Loucy (cell line): ENCODE results near the gene SEMA5A.

Experiments
- H2AFZ ChIP-seq: fragments of 200-600 bp; sonication (generic); 2 replicates; pipeline ENCODE4 v1.6.0; 2016; ENCODE audit warnings: antibody characterized with exemption, mild to moderate bottlenecking, low read length, moderate library complexity
- H3F3A ChIP-seq: fragments of 200-600 bp; 2 replicates; pipeline ENCODE4 v1.6.0; 2016; ENCODE audit warnings: antibody characterized with exemption, low read depth, mild to moderate bottlenecking
- H3K27me3 ChIP-seq: fragments of 200-600 bp; sonication (generic); 2 replicates; pipeline ENCODE4 v1.6.1; 2014; ENCODE audit warnings: low read length, mild to moderate bottlenecking; ENCODE audit not compliant: insufficient read depth, poor library complexity, severe bottlenecking
- H3K36me3 ChIP-seq: fragments of 200-600 bp; sonication (generic); 2 replicates; pipeline ENCODE4 v1.6.1; 2016; ENCODE audit warnings: low read length; ENCODE audit not compliant: insufficient read depth
- H3K4me1 ChIP-seq: fragments of 200-600 bp; sonication (generic); 2 replicates; pipeline ENCODE4 v1.5.1; 2014; ENCODE audit warnings: low read length, mild to moderate bottlenecking; ENCODE audit not compliant: insufficient read depth, poor library complexity, severe bottlenecking
- H3K4me2 ChIP-seq: fragments of 200-600 bp; sonication (generic); 2 replicates; pipeline ENCODE4 v1.6.0; 2014; ENCODE audit warnings: antibody characterized with exemption, low read length, low read depth, mild to moderate bottlenecking; ENCODE audit not compliant: poor library complexity, severe bottlenecking
- H3K4me3 ChIP-seq: fragments of 200-600 bp; sonication (generic); 2 replicates; pipeline ENCODE4 v1.5.1; 2014; ENCODE audit warnings: low read length, mild to moderate bottlenecking, mixed read lengths; ENCODE audit not compliant: poor library complexity, severe bottlenecking
- H3K79me2 ChIP-seq: fragments of 200-600 bp; sonication (generic); 2 replicates; pipeline ENCODE4 v1.6.1; 2014; ENCODE audit warnings: low read length; ENCODE audit not compliant: insufficient read depth
- H3K9ac ChIP-seq: fragments of 200-600 bp; sonication (generic); 2 replicates; pipeline ENCODE4 v1.6.0; 2014; ENCODE audit warnings: mild to moderate bottlenecking, low read depth, low read length, moderate library complexity; ENCODE audit not compliant: poor library complexity, severe bottlenecking
- H3K9me2 ChIP-seq: fragments of 200-600 bp; sonication (generic); replicated peaks from 2 replicates; pipeline ENCODE4 v1.6.1; 2016; ENCODE audit warnings: low read depth, low read length, mixed read lengths
- H3K9me3 ChIP-seq: fragments of 200-600 bp; sonication (generic); 2 replicates; pipeline ENCODE4 v1.6.1; 2014; ENCODE audit warnings: mild to moderate bottlenecking, antibody characterized with exemption, low read length, low read depth; ENCODE audit not compliant: insufficient read depth
- H4K20me1 ChIP-seq: fragments of 200-600 bp; sonication (generic); 2 replicates; pipeline ENCODE4 v1.6.0; 2014; ENCODE audit warnings: antibody characterized with exemption, low read length, mild to moderate bottlenecking; ENCODE audit not compliant: insufficient read depth, poor library complexity, severe bottlenecking
- CTCF ChIP-seq: fragments of 200-600 bp; sonication (generic); conservative IDR thresholded peaks from 2 replicates; pipeline ENCODE4 v1.5.1; 2014; ENCODE audit warnings: mild to moderate bottlenecking, antibody characterized with exemption, low read length
- EZH2phosphoT487 ChIP-seq: fragments of 200-600 bp; IDR thresholded peaks from 2 replicates; pipeline ENCODE4 v1.6.1; 2018; ENCODE audit warnings: antibody characterized with exemption, mild to moderate bottlenecking, moderate library complexity, borderline replicate concordance

Gene SEMA5A

GRCh38 chr5:9052421-9052820 is 493.5 kb downstream of the SEMA5A start:
- Histone ChIP-seq H3K9ac (no peak overlapping the region), H3F3A (no peaks in the 10 kb centered on the region), H3K9me2 (no peaks in the 10 kb centered on the region), H3K9me3 (no peaks in the 10 kb centered on the region), H3K4me2 (no peak overlapping the region), H3K27me3 (no peaks in the 10 kb centered on the region), H3K36me3 (no peaks in the 10 kb centered on the region), H3K4me3 (no peak overlapping the region), H3K4me1 (no peaks in the 10 kb centered on the region), H2AFZ (no peak overlapping the region), H4K20me1 (no peaks in the 10 kb centered on the region), H3K79me2 (no peaks in the 10 kb centered on the region)
- no peak for TF ChIP-seq CTCF
- no peak for TF ChIP-seq EZH2phosphoT487

GRCh38 chr5:9051779-9052178 is 494.1 kb downstream of the SEMA5A start:
- Histone ChIP-seq H3K4me3 (no peak overlapping the region), H3K9me3 (no peaks in the 10 kb centered on the region), H3K9ac (no peak overlapping the region), H3F3A (no peaks in the 10 kb centered on the region), H3K79me2 (no peaks in the 10 kb centered on the region), H3K4me1 (no peaks in the 10 kb centered on the region), H2AFZ (no peak overlapping the region), H4K20me1 (no peaks in the 10 kb centered on the region), H3K36me3 (no peaks in the 10 kb centered on the region), H3K27me3 (no peaks in the 10 kb centered on the region), H3K9me2 (no peaks in the 10 kb centered on the region), H3K4me2 (no peak overlapping the region)
- TF ChIP-seq EZH2phosphoT487 (no peak), CTCF (no peak)

GRCh38 chr5:9047932-9048331 is 497.9 kb downstream of the SEMA5A start:
- H3K9me3 ChIP-seq = no peaks in the 10 kb centered on the region

More at GRCh38 chr5:9047932-9048331, 497.9 kb downstream of the SEMA5A start:
- H3K36me3 ChIP-seq = no peaks in the 10 kb centered on the region
- no peaks in the 10 kb centered on the region for H3K9me2 ChIP-seq
- no peak overlapping the region for H3K9ac ChIP-seq
- H3K79me2 ChIP-seq = no peaks in the 10 kb centered on the region
- TF ChIP-seq CTCF = no peak
- no peak for TF ChIP-seq EZH2phosphoT487
- H4K20me1 ChIP-seq = no peaks in the 10 kb centered on the region
- H2AFZ ChIP-seq = no peak overlapping the region
- H3K27me3 ChIP-seq = no peaks in the 10 kb centered on the region
- no peaks in the 10 kb centered on the region for H3K4me1 ChIP-seq
- H3F3A ChIP-seq = no peaks in the 10 kb centered on the region
- no peak overlapping the region for H3K4me2 ChIP-seq
- no peak overlapping the region for H3K4me3 ChIP-seq
